ENCODE results near the gene TMEM38A. TPM values are rescaled to one million over a fixed set of nuclear protein-coding genes. Genes with fewer than 3 reads are reported as not detected.

TMEM38A gene
- total and polyA plus RNA-seq, 9 donors = 0.83 to 7.5 (median 3.1) TPM

DNA sequence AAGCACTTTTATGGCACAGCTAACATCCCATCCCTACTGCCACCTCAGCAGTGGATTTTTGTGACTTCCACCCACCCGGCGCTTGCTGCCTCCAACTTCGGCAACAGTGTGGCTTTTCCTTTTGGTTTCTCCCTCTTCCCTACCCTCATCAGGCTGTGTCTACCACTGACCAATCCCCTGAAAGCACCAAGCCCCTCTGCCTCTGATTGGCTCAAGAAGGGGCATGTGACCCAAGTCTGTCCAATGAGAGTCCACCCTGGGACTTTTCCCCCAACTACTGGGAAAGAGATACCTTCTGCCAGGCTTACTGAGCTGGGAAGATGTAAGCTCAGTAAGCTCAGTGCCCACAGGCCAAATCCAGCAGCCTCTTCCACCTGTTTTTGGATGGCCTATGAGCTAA lies 6.8 kb upstream of the TMEM38A start:
- Histone ChIP-seq H3K36me3 (no peaks in the 10 kb centered on the region), H3K9me3 (no peaks in the 10 kb centered on the region), H3K4me3 (no peak overlapping the region), H3K4me1 (ENCODE audit: insufficient read depth) (peaks cover 2% of the 10 kb centered on the region), H3K27me3 (no peaks in the 10 kb centered on the region), H3K27ac (no peak overlapping the region)
- 88 to 95% (median 95%) methylated on average over 3 of the region's 3 CpGs for WGBS, 3 donors
- TF ChIP-seq, protein P1, sequence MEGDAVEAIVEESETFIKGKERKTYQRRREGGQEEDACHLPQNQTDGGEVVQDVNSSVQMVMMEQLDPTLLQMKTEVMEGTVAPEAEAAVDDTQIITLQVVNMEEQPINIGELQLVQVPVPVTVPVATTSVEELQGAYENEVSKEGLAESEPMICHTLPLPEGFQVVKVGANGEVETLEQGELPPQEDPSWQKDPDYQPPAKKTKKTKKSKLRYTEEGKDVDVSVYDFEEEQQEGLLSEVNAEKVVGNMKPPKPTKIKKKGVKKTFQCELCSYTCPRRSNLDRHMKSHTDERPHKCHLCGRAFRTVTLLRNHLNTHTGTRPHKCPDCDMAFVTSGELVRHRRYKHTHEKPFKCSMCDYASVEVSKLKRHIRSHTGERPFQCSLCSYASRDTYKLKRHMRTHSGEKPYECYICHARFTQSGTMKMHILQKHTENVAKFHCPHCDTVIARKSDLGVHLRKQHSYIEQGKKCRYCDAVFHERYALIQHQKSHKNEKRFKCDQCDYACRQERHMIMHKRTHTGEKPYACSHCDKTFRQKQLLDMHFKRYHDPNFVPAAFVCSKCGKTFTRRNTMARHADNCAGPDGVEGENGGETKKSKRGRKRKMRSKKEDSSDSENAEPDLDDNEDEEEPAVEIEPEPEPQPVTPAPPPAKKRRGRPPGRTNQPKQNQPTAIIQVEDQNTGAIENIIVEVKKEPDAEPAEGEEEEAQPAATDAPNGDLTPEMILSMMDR (IDR thresholded peaks at IDR 0.05) = no peak
- TF ChIP-seq EP300 (IDR thresholded peaks at IDR 0.05) (no peak), POLR2A (IDR thresholded peaks at IDR 0.05) (no peak)
- intact Hi-C loops (cut with DNase I) = no loop called here
- DNase-seq = no peak

DNA sequence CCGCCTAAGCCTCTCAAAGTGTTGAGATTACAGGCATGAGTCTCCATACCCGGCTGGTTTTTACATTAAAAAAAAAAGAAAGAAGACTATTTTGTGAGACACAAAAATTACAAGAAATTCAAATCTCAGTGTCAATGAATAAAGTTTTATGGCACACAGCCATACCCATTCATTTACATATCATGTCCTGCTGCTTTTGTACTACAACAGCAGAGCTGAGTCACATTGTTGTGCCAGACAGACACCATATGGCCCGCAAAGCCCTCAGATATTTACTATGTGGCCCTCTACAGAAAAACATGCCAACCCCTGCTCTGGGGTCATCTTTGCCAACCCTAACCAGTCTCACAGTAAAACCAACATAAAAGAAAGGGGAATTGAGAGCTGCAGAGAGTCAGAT lies 6.3 kb upstream of the TMEM38A start:
- no peaks in the 10 kb centered on the region for H3K9me3 ChIP-seq
- H3K4me3 ChIP-seq = no peak overlapping the region
- no peak for DNase-seq
- no peaks in the 10 kb centered on the region for H3K27me3 ChIP-seq
- 80 to 89% (median 82%) methylated on average over 3 of the region's 3 CpGs for WGBS, 3 donors
- no peak for TF ChIP-seq POLR2A (IDR thresholded peaks at IDR 0.05)
- TF ChIP-seq, protein P1 (IDR thresholded peaks at IDR 0.05) = no peak
- no peak for TF ChIP-seq EP300 (IDR thresholded peaks at IDR 0.05)
- intact Hi-C loops (cut with DNase I) = no loop called here
- peaks cover 2% of the 10 kb centered on the region for H3K4me1 ChIP-seq (ENCODE audit: insufficient read depth)
- H3K36me3 ChIP-seq = no peaks in the 10 kb centered on the region
- H3K27ac ChIP-seq = no peak overlapping the region

DNA sequence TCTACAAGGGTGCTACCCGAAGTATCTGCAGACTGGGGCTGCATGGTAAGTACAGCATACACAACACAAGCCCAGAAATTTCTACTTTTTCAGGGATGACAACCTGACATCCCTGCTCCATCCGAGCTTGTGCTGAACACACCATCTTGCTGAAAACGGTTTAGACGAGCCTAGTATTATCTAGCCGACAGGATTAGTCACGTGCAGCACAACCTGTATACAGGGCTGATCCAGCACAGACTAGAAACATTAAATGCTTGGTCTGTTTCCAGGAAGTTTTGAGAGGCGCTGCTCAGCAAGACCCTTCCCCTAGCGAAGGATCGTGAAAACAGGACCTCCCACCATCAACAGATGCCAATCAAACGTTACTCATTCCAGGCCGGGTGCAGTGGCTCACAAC lies 5.2 kb upstream of the TMEM38A start:
- DNase-seq = no peak
- Histone ChIP-seq H3K9me3 (no peaks in the 10 kb centered on the region), H3K4me1 (ENCODE audit: insufficient read depth) (peaks cover 5% of the 10 kb centered on the region), H3K27ac (no peak overlapping the region), H3K36me3 (no peaks in the 10 kb centered on the region), H3K27me3 (no peaks in the 10 kb centered on the region), H3K4me3 (no peak overlapping the region)
- WGBS, 3 donors = 70 to 81% (median 74%) methylated on average over 11 of the region's 11 CpGs
- intact Hi-C loops (cut with DNase I) = no loop called here
- no peak for TF ChIP-seq POLR2A (IDR thresholded peaks at IDR 0.05)
- TF ChIP-seq, protein P1 (IDR thresholded peaks at IDR 0.05) = no peak
- no peak for TF ChIP-seq EP300 (IDR thresholded peaks at IDR 0.05)

DNA sequence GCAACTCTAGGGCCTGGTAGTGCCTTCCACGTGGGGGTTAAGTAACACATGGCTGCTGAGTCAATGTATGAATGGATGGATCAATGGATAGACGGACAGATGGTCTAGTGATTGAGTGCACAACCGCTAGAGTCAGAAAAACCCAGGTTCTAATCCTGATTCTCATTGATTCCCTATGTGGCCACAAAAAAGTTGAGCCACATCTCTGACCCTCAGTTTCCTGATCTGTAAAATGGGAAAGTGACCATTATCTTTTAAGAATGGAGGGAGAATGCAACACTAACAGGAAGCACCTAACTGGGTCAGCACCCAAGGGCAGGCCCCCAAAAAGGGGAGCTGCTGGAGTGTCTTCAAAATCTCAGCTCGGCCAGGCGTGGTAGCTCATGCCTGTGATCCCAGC lies 3.6 kb upstream of the TMEM38A start:
- 80 to 85% (median 80%) methylated on average over 5 of the region's 5 CpGs for WGBS, 3 donors
- DNase-seq = no peak
- intact Hi-C loops (cut with DNase I) = no loop called here
- H3K27me3 ChIP-seq = no peaks in the 10 kb centered on the region
- no peaks in the 10 kb centered on the region for H3K36me3 ChIP-seq
- peaks cover 11% of the 10 kb centered on the region for H3K4me1 ChIP-seq (ENCODE audit: insufficient read depth)
- no peak overlapping the region for H3K4me3 ChIP-seq
- TF ChIP-seq EP300 (IDR thresholded peaks at IDR 0.05) (no peak), POLR2A (IDR thresholded peaks at IDR 0.05) (no peak)
- TF ChIP-seq, protein P1 (IDR thresholded peaks at IDR 0.05) = no peak
- no peak overlapping the region for H3K27ac ChIP-seq
- H3K9me3 ChIP-seq = no peaks in the 10 kb centered on the region

DNA sequence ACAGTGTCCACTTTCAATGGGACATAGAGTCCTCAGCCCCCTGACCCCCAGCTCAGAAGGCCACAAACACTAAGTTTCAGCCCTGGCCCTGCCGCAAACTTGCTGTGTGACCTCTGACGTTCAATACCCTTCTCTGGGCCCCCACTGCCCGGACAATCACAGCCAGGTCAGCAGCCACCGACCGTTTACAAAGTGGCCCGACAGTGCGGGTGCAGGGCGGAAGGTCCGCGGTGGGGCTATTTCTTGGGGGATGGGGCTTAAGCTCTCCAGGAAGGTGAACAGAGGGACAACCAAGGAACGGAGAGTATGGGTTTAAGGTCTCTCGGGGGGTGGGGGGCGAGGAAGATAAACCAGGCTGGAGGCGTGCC lies 1.5 kb upstream of the TMEM38A start:
- 0 to 1% (median 1%) methylated on average over 14 of the region's 14 CpGs for WGBS, 3 donors
- TF ChIP-seq EP300 (IDR thresholded peaks at IDR 0.05) = no peak
- TF ChIP-seq, protein P1 (IDR thresholded peaks at IDR 0.05) = no peak
- no peak for TF ChIP-seq POLR2A (IDR thresholded peaks at IDR 0.05)
- Histone ChIP-seq H3K4me1 (ENCODE audit: insufficient read depth) (peaks cover 11% of the 10 kb centered on the region), H3K27ac (peak overlapping the region; percentile 29 to 94), H3K36me3 (no peaks in the 10 kb centered on the region), H3K4me3 (peak overlapping the region; percentile 80), H3K27me3 (no peaks in the 10 kb centered on the region), H3K9me3 (no peaks in the 10 kb centered on the region)
- DNase-seq = no peak
- intact Hi-C loops (cut with DNase I) = no loop called here

Data from ovary (tissue), 9 donors.